ENCODE results near the gene TNS3. TPM values are rescaled to one million over a fixed set of nuclear protein-coding genes. Genes with fewer than 3 reads are reported as not detected.
A peak's percentile ranks its signal among the peaks of the same experiment; 100 is the strongest.

The TNS3 gene
- total RNA-seq, 4 donors from 2014 or later = 27.2 to 110 (median 47.5) TPM

- DNase-seq = no peak
- peaks cover 8 to 10% of the 10 kb centered on the region in 2 donors for H3K4me1 ChIP-seq
- H3K36me3 ChIP-seq = no peaks in the 10 kb centered on the region
- H3K9me3 ChIP-seq = no peaks in the 10 kb centered on the region
- H3K4me3 ChIP-seq = no peak overlapping the region
- TF ChIP-seq POLR2A (IDR thresholded peaks at IDR 0.05) = no peak
- TF ChIP-seq, protein P1, sequence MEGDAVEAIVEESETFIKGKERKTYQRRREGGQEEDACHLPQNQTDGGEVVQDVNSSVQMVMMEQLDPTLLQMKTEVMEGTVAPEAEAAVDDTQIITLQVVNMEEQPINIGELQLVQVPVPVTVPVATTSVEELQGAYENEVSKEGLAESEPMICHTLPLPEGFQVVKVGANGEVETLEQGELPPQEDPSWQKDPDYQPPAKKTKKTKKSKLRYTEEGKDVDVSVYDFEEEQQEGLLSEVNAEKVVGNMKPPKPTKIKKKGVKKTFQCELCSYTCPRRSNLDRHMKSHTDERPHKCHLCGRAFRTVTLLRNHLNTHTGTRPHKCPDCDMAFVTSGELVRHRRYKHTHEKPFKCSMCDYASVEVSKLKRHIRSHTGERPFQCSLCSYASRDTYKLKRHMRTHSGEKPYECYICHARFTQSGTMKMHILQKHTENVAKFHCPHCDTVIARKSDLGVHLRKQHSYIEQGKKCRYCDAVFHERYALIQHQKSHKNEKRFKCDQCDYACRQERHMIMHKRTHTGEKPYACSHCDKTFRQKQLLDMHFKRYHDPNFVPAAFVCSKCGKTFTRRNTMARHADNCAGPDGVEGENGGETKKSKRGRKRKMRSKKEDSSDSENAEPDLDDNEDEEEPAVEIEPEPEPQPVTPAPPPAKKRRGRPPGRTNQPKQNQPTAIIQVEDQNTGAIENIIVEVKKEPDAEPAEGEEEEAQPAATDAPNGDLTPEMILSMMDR (IDR thresholded peaks at IDR 0.05) = no peak
- no peaks in the 10 kb centered on the region for H3K27me3 ChIP-seq
- intact Hi-C loops (cut with DNase I; ENCODE audit: low total_unique reads) = loop anchor here (10.0 kb wide), 1 partner anchor 365 kb away; no protein-coding TSS in a partner anchor
- peak overlapping the region in 1 of 2 donors; percentile 40 for H3K27ac ChIP-seq
Observed at GRCh38 chr7:47449810-47450590, 131.9 kb downstream of the TNS3 start.

DNA sequence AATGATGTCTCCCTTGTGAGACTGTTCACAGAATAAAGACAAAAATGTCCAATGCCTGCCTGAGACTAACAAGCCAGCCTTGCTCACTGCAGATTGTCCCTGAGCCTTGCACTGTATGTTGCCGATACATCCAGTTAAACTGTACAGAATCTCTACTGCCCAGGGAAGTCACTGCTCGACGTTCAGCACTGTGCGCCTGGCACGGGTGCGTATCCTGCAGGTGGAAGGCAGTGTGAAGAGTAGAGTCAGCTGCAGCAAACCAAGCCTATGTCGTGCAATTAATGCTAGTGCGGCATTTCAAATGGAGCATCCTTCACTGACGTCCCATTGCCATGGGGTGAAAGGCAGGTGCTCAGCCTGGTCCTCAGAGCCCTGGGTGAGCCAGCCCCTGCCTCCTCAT lies 132.9 kb downstream of the TNS3 start:
- intact Hi-C loops (cut with DNase I; ENCODE audit: low total_unique reads) = loop anchor here (10.0 kb wide), 1 partner anchor 366 kb away; no protein-coding TSS in a partner anchor
- DNase-seq = no peak
- Histone ChIP-seq H3K27me3 (no peaks in the 10 kb centered on the region), H3K36me3 (no peaks in the 10 kb centered on the region), H3K4me1 (peaks cover 5 to 8% of the 10 kb centered on the region in 2 donors), H3K9me3 (no peaks in the 10 kb centered on the region), H3K4me3 (no peak overlapping the region), H3K27ac (no peak overlapping the region)
- TF ChIP-seq, protein P1 (IDR thresholded peaks at IDR 0.05) = no peak
- no peak for TF ChIP-seq POLR2A (IDR thresholded peaks at IDR 0.05)

DNA sequence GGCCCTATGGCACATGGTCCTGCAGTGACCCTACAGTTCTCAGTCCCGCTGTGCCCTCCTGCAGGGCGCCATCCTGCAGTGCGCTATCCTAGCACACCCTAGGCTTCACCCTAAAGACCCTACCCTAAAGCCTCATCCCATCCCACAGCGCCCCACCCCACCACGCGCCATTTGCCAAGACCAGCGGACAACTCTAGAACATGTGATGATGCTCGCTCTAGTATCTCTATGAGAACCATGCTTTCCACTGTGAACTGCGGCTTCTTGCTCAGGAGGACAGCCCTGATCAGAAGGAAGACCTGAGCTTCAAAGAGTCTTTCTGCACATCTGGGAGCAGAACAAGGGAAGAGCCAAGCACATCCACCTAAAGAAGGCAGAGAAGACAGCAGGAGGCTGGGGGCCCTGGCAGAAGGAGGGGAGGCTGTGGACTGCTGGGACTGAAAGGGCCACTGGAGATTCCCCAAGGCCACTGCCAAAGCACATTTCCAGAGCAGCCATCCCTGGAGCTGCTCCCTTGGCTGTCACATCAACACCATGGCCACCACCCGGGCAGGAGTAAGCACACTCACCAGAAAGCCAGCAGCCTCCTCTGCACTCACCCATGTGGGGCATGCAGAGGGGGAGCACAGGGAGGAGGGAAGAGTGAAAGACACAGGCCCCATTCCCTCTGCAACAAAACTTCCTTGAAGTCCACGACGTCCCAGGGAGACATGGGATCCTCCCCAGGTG lies 134.1 kb downstream of the TNS3 start:
- DNase-seq = no peak
- H3K9me3 ChIP-seq = no peaks in the 10 kb centered on the region
- H3K4me1 ChIP-seq = peaks cover 0 to 11% of the 10 kb centered on the region in 2 donors
- no peak overlapping the region for H3K4me3 ChIP-seq
- intact Hi-C loops (cut with DNase I; ENCODE audit: low total_unique reads) = loop anchor here (10.0 kb wide), 1 partner anchor 367 kb away; no protein-coding TSS in a partner anchor
- H3K27ac ChIP-seq = no peak overlapping the region
- TF ChIP-seq, protein P1 (IDR thresholded peaks at IDR 0.05) = no peak
- TF ChIP-seq POLR2A (IDR thresholded peaks at IDR 0.05) = no peak
- H3K27me3 ChIP-seq = no peaks in the 10 kb centered on the region
- H3K36me3 ChIP-seq = no peaks in the 10 kb centered on the region

GRCh38 chr7:47446871-47447466 lies 134.9 kb downstream of the TNS3 start:
- no peaks in the 10 kb centered on the region for H3K36me3 ChIP-seq
- H3K27me3 ChIP-seq = no peaks in the 10 kb centered on the region
- intact Hi-C loops (cut with DNase I; ENCODE audit: low total_unique reads) = loop anchor here (10.0 kb wide), 1 partner anchor 368 kb away; no protein-coding TSS in a partner anchor
- no peak overlapping the region for H3K27ac ChIP-seq
- no peak for DNase-seq
- no peaks in the 10 kb centered on the region for H3K9me3 ChIP-seq
- H3K4me1 ChIP-seq = peaks cover 0 to 9% of the 10 kb centered on the region in 2 donors
- TF ChIP-seq POLR2A (IDR thresholded peaks at IDR 0.05) = no peak
- TF ChIP-seq, protein P1 (IDR thresholded peaks at IDR 0.05) = no peak
- no peak overlapping the region for H3K4me3 ChIP-seq

All from uterus (tissue), 4 donors.